ENCODE results near the gene ARHGAP26.

Gene ARHGAP26

DNA sequence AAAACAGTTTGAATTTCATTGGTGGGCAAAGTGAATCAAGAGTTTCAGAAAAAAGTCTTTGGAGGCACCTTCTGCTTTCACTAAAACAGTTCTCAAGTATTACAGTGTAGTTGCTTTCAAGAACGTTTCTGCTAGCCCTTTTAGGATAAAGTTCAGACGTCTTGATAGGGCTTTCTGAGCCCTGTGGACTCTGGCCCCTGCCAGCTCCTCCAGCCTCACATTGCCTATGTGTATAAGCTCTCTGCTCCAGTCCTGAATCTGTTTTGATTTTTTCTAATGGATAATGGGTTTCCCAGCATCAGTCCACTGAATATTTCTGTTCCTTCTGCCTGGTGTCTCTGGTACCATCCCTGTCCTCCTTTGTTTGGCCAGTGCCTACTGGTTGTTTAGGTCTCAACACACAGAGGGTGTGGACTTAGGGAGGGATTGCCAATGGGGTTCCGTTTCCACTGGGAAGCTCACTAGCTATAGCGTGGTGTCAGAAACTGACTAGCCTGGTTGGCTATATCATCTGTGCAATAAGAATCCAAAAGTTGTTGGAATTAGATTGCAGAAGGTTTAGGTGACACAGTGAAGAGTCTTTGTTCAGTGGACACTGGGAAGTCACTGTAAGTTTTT lies 26.4 kb downstream of the ARHGAP26 start:
- TF ChIP-seq, protein P1, sequence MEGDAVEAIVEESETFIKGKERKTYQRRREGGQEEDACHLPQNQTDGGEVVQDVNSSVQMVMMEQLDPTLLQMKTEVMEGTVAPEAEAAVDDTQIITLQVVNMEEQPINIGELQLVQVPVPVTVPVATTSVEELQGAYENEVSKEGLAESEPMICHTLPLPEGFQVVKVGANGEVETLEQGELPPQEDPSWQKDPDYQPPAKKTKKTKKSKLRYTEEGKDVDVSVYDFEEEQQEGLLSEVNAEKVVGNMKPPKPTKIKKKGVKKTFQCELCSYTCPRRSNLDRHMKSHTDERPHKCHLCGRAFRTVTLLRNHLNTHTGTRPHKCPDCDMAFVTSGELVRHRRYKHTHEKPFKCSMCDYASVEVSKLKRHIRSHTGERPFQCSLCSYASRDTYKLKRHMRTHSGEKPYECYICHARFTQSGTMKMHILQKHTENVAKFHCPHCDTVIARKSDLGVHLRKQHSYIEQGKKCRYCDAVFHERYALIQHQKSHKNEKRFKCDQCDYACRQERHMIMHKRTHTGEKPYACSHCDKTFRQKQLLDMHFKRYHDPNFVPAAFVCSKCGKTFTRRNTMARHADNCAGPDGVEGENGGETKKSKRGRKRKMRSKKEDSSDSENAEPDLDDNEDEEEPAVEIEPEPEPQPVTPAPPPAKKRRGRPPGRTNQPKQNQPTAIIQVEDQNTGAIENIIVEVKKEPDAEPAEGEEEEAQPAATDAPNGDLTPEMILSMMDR (IDR thresholded peaks at IDR 0.05; ENCODE audit: borderline replicate concordance, insufficient read depth, low read depth, low read length): no peak
- H3K4me3 ChIP-seq (ENCODE audit: low read depth, low read length): no peak overlapping the region

DNA sequence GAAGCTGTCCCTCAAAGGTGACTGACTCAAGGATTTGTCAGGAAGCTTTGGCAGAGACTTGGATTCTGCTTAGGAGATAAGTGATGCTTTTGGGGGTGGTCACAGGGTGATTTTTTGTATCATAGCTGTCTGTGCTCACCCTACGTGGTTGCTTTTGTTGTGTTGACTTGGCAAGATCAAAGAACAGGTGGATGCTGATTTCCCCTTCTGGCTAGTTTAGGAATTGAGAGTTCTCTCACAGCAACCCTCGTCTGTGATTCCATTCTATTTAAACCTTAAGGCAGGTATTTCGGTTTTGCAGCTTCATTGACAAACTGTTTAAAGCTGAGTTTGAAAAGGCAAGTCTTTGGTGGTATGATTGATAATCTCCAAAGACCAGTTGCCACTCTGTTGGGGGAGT lies 27.2 kb downstream of the ARHGAP26 start:
- TF ChIP-seq, protein P1 (IDR thresholded peaks at IDR 0.05; ENCODE audit: borderline replicate concordance, insufficient read depth, low read depth, low read length): no peak
- no peak overlapping the region for H3K4me3 ChIP-seq (ENCODE audit: low read depth, low read length)

DNA sequence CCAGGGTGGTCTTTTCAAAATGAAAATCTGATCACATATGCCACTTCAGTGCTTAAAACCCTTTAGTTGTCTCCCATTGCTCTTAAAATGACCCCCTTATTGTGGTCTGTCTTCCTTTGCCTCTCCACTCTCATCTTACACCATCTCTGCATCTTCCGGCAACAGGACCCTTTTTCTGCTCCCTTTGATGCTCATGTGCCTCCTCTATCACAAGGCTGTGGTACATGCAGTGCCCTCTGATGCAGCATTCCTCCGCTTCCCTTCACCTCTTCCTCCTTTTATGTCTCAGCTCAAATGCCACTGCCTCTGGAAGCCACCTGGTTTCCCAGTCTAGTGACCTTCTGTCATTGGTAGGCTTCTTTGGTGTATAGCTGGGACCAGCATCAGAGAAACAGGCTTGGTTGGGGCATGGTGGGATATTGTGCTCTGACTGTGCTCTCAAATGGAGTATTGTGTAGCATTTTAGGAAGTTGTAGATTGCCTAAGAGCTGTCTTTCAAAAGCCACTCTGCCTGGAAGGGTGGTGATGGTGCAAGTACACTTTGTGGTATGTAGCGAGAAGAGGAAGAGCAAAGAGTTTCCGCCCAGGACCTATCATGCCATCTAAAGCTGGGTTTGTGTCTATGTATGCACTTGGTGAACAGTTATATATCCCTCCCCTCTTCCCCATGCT lies 28.1 kb downstream of the ARHGAP26 start:
- H3K4me3 ChIP-seq (ENCODE audit: low read depth, low read length): no peak overlapping the region
- TF ChIP-seq, protein P1 (IDR thresholded peaks at IDR 0.05; ENCODE audit: borderline replicate concordance, insufficient read depth, low read depth, low read length): no peak

DNA sequence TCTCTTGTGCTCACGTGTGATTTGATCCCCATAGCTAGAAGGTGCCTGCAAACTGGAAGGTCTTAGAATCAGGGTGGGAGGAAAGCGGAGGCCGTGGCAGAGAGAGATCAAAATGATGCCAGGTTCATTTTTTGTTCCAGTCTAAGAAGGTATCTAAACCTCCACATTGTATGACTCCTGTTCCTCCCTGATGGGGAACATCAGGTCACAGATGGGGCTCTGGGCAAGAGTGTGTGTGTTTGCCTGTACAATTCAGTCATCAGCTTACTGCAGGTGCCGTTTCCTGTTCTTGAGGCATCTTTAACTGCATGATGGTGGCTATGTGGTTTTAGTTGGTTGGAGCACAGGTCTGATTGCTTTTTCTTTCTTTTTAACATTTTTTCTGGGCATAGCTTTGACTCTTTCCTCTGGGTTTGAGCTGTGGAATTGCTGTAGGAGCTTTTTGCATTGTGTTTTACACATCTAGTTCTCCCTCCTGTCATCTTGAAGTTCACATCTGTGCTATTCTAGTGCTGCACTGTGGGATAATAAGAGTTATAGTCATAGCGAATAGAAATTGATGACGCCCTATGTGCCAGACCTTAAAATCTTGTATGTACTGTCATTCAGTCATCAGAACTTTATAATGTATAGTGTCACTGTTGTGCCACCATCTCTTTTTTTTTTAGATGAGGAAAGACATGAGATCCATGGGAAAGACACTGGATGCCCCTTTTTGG lies 30.8 kb downstream of the ARHGAP26 start:
- H3K4me3 ChIP-seq (ENCODE audit: low read depth, low read length): no peak overlapping the region
- TF ChIP-seq, protein P1 (IDR thresholded peaks at IDR 0.05; ENCODE audit: borderline replicate concordance, insufficient read depth, low read depth, low read length): no peak

DNA sequence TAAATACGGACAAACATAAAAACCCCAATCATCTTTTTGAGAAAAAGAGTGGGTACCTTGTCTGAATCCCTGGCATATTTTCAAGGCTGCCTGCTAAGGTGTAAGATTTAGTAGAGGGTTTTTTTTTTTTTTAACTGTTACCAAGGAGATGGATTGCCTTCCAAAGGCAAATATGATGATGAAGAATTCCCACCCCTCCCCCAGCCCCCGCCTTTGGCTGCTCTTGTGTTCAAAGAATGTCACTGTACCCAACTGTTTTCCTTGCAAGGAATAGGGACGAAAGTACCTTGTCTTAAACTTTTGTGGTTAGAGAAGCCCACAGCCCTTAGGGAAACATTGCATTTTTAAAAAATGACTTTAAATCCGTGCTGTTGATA lies 31.3 kb downstream of the ARHGAP26 start:
- TF ChIP-seq, protein P1 (IDR thresholded peaks at IDR 0.05; ENCODE audit: borderline replicate concordance, insufficient read depth, low read depth, low read length): no peak
- H3K4me3 ChIP-seq (ENCODE audit: low read depth, low read length): no peak overlapping the region

DNA sequence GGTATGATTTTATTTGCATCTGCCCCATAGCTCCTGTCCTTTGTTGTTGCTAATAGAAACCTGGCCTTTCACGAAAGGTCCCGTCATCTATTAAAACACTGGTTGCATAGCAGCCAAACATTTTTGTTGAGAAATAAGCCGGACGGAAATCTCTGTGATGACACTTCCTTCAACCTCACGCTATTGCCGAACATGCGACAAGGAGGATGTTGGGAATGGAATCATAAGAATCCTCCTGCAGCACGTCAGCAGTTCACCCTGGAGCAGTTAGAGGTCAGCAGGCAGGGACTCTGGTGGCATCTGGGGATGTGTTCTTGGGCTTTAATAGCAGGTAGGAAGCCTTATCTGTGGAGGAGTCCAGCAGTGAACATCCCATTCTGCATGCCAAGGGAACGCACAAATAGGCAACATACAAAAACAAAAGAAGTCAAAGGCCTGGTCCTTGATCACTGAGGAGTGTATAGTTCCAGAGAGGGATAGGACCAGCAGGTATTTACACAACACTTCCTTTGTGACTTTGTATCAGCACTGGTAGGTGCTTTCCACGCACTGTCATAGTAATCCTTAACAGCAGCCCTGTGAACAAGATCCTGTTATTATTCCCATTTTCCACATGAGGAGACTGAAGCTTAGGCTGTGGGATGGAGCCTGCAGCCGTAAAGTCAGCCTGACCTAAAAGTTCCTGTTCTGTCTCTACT lies 33.4 kb downstream of the ARHGAP26 start:
- no peak overlapping the region for H3K4me3 ChIP-seq (ENCODE audit: low read depth, low read length)
- TF ChIP-seq, protein P1 (IDR thresholded peaks at IDR 0.05; ENCODE audit: borderline replicate concordance, insufficient read depth, low read depth, low read length): no peak
